HG03159 (cell line): Measurements from ENCODE around the gene GPR155.

Experiments used
- ATAC-seq: cut with Tn5 transposase; IDR thresholded peaks from one replicate; pipeline ENCODE4 v1.9.1; 2021; ENCODE audit warnings: mild to moderate bottlenecking, moderate library complexity; ENCODE audit not compliant: unreplicated experiment

The GPR155 gene

DNA sequence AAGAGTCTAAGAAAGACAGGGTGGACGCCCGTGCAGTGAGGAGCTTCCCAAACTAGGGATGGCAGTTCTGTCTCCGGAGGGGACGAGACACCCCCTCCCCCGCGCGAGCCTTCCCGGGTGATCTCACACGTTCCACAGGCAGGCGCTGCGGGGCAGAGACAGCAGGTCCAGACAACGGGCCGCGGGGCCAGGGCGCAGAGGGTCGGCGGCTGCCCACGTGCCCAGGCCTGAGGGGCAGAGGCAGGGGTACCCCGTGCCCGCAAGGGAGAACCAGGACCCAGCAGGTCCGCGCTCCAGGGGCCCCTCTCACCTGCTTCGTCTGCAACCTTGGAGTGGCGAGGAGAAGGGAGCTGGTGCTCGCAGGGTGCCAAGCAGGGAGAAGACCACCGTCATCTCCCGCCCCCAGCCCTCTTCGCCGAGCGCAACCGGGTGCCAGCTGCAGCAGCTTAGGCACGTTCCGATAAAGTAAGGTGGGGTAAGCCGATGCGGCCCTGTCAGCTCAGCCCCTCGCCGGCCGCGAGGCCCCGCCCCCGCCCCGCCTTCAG is at the start of gene GPR155:
TSS of gene GPR155 (minus strand) at position 467 of the 545 bp plus-strand sequence. CDS start 5,073 bp downstream, outside the sequence.
- ATAC-seq = peak; percentile 53

DNA sequence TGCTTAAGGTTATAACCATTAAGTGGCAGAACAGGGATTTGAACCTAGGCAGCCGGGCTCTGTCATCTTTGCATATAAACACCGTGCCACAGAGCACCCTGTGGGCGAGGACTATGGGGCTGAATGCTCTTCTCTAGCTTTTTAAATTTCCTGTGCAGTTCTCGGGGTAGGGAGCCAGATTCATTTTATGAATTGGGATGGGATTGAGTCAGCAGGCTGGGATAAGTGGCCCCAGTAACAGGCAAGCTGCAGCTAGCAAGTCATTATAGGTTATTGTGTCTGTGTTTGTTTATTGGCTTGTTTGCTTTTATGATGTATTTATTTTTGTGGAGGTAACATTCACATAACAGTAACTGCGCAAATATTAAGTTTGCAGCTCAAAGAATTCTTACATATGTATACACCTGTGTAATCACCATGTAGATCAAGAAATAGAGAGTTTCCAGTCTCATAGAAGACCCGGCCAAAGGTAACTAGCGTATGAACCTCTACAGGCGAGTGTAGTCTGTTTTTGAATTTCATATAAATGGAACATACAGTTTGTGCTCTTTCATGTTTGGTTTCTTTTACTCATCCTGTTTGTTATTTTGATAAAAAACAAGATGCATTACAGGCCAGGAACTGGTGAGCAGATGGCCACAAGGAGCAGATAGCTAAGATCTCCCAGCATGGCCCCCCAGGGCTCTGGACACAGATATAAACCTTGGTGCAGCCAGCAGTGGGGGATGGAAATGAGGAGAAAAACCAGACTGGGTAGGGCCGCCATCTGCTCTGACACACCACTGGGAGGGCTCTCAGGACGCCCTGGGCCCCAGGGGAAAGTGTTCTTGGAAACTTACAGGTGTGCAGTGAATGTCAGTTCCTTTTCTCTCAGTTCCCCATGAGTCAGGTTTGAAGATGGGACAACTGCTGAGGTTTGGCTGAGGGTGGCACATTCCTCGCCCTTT is 49.2 kb upstream of the GPR155 start:
- peak; percentile 48 for ATAC-seq

DNA sequence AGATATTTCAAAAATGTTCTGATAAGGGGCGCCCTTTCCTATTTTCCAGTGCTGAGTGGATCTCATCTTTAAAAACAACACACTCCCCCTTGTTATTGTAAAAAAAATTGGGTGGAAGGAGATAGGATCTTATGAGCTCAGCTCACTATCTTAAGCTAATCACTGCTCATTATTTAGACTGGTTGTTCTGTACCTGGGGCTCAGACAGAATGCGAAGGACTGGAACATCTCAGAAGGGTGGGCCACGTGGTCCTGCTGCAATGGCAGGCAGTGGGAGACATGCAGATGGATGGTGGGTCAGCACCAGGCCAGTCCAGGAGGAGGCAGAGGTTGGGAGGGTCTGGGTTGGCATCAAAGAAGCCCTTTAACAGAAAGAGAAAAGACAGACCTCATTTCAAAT is 48.3 kb upstream of the GPR155 start:
- ATAC-seq = no peak

GRCh38 chr2:174529916-174530315 is 43.1 kb upstream of the GPR155 start:
- no peak for ATAC-seq

DNA sequence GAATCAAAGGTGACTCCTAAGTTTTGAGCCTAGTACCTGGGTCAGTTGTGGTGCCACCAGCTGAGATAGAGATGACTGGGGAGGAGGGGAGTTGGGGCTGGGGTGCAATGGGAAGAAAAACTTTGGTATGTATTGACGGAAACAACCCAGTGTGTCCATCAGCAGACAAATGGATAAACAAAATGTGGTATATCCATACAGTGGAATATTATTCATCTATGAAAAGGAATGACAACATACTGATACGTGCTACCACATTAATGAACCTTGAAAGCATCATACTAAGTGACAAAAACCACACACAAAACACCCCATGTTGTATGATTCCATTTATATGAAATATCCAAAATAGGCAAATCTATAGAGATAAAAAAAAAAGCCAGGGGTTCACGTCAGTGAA is 41.1 kb upstream of the GPR155 start:
- no peak for ATAC-seq

- no peak for ATAC-seq
These were observed 40.4 kb upstream of the GPR155 start for GRCh38 chr2:174527101-174527721.

- no peak for ATAC-seq
These were observed 37.7 kb upstream of the GPR155 start for GRCh38 chr2:174524527-174524926.

DNA sequence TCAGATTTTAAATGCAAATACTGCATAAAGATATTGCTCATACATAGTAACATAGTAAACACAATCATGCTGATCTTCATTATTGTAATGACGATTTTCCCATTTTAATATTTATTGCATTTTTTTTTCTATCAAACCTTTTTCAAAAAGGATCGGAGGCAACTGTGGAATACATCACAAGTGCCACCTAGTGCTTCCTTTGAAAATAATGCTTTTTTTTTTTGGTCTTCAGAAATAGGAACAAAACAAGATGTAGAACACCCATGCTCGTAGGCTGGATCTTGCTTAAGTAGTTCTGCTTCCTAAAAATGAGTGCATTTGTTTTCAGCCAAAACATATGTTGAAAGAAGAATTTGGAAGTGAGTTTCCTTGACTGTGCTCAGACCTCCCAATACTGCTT is 35.7 kb upstream of the GPR155 start:
- no peak for ATAC-seq

GRCh38 chr2:174518395-174518794 is 31.6 kb upstream of the GPR155 start:
- ATAC-seq = no peak

- no peak for ATAC-seq
These were observed 29.9 kb upstream of the GPR155 start for GRCh38 chr2:174516501-174517378.

DNA sequence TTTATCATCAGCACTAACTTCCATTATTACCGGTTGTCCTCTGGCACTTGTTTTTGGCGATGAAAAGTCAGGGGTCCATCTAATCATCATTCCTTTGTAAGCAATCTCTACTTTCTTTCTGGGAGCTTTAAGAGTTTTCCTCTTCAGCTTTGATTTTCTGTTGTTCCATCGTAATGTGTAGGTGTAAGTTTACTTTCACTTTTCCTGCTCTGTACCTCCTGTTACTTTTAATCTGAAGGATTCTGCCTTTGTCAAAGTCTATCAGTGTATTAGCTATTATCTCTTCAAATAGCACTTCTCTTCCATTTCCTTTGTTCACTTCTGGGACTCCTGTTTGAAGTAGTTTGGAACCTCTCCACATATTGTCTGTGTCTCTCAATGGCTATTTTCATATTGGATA is 25.5 kb upstream of the GPR155 start:
- ATAC-seq = no peak

DNA sequence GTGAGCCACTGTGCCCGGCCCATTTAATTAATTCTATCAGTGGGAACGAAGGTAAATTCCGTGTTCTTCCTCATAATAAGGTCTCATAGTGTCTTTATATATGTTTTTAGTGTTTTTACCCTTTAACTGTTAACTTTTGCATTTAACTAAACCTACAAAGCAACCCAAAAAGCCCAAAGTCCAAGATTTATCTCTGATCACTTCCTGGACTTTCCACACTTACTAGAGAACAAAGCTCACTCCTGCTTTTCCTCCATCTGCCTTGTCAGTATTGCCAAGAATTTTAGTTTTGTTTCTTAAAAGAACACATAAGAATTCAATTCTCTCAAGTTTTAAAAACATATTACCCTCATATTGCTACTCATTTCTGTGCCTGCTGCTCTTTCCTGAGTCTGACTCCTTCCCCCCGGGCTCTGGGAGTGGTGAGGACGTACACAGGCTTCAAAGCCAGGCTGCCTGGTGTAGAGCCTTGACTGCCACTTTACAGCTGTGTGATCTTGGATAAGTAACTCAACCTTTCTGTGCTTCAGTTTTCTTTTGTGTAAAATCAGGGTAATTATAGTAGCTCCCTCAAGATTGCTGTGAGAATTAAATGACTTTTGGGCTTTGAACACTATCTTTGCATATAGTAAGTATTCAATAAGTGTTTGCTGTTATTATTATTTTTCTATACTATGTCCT is 24.9 kb upstream of the GPR155 start:
- no peak for ATAC-seq

- ATAC-seq = no peak
These were observed 23.9 kb upstream of the GPR155 start for GRCh38 chr2:174510583-174511189.

DNA sequence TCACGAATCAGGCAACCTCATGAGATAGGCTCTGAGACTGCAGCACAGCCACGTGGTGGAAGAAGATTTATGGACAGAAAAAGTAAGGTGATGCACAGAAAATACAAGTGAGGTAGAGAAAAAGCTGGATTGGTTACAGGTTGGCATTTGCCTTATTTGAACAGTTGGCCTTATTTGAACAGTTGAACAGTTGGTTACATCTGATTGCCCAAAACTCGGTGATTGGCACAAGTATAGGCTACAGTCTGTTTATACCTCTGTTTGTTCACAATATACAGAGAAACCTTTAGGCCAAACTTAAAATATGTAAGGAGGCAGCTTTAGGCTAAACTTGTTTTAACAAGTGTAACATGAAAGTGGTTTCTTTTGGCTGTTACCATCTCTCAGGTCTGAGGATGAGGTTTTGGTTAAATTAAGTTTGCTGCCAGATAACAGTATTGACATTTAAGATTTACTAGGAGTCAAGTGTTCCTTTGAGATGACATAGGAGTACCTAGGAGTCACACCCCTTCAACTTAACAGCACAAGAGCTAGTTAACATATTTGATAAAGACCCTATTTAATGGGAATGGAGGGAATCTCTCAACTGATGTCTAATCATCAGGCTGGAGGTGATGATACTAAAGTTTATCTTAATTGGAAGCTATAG is 16.5 kb upstream of the GPR155 start:
- ATAC-seq = no peak

DNA sequence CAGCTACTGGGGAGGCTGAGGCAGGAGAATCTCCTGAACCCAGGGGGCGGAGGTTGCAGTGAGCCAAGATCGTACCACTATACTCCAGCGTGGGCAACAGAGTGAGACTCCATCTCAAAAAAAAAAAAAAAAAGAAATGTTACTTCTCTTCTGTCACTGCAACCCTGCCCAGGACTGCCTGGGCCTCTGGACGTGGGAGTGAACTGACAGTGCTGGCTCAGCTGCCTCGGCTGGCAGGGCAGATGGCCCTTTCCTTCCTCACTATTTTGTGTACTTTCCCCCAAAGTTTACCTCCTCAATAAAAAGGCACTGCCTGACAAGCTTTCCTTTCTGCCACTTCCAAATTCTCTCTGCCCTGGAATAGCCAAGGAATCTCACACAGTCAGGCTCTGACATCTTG is 12.5 kb upstream of the GPR155 start:
- no peak for ATAC-seq

DNA sequence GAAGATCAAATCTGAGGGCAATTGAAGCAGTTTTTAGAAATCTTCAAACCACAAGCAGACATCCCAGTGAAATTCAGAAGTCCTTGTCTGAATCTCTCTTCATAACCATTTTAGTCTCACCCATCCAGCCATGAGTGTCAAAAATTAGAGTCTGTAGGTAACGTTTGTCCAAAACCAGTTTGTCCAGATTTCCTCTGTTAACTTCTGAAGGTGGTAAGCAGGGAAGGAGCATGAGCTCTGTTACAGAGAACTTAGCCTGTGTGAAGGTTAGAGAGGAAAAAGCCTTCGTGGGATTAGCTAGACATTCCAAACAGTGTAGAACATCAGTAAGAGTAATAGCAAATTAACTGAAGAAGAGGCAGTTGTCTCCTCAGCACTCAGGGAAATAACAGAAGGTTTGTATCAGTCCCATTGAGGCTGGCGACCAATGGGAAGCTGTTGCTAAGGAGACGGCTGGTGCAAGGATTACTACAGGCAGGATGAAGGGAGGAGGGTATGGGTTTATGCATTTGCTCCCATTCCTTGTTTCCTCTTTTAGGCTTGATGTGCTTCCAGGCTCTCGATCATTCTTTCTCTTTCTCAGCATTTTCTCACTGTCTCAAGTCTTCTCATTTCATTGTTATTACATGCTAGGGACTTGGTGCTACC is 8.7 kb upstream of the GPR155 start:
- no peak for ATAC-seq

DNA sequence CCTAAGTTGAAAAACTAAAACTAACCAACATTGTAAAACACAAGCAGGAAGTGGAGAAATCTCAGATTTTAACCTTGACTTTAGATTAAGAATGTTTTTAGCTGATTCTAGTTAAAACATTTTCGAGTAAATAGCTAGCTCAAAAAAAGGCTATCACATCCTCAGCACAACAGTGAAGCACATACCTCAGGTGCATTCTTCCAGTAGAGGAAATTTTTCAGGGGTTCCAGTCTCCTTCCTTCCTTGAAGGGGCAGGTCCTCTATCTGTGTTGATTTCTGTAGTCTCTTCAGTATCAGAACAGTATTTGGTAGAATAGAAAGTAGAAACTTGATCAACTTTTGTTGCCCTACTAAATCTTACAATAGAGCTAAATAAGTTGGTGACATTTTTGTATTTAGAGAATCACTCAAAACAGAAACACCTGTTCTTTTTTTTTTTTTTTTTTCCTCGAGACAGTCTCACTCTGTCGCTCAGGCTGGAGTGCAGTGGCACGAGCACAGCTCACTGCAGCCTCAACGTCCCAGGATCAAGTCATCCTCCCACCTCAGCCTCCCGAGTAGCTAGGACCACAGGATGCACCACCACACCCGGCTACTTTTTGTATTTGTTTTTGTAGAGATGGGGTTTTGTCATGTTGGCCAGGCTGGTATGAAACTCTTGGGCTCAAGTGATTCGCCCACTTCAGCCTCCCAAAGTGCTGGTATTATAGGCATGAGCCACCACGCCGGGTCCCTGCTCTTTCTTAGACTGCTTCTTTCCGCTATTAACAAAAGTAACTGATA is 6.9 kb upstream of the GPR155 start:
- ATAC-seq = peak; percentile 33

DNA sequence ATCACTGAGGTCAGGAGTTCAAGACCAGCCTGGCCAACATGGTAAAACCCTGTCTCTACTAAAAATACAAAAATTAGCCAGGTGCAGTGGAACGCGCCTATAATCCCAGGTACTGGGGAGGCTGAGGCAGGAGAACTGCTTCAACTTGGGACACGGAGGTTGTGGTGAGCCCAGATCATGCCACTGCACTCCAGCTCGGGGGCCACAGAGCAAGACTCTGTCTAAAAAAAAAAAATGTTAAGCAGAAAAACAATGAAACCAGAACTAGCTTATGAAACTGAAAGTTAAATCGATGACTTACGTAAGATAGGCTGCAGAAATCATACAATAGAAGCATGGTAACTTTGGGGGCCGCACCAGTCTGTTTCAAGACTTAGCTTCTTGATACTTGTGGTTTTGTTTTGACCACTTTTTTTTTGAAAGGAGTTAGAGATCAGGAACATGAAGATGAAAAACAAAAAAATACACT is 6.2 kb upstream of the GPR155 start:
- ATAC-seq = peak; percentile 91
